DND-41 (cell line): ENCODE data around the gene OPCML.

ENCODE experiments used
- ATAC-seq: fragments of 200-7000 bp; cut with Tn5 transposase; 3 replicates; pipeline ENCODE4 v1.9.1; 2021; ENCODE audit warnings: low read depth; ENCODE audit not compliant: insufficient read depth
- DNase-seq: peaks from one replicate; pipeline ENCODE4 v3.0.0-alpha.2; 2020
- H2AFZ ChIP-seq: 2 replicates; pipeline ENCODE4 v1.6.0; 2012; ENCODE audit warnings: low read depth, low read length
- H3K27ac ChIP-seq: 2 replicates; pipeline ENCODE4 v1.5.1; 2012; ENCODE audit warnings: low read length, inconsistent platforms
- H3K27me3 ChIP-seq: fragments of 200-600 bp; sonication (generic); 2 replicates; pipeline ENCODE4 v1.6.0; 2012; ENCODE audit warnings: low read length, mild to moderate bottlenecking, inconsistent platforms; ENCODE audit not compliant: insufficient read depth, poor library complexity
- H3K36me3 ChIP-seq: 2 replicates; pipeline ENCODE4 v1.5.1; 2012; ENCODE audit warnings: low read length, inconsistent platforms; ENCODE audit not compliant: insufficient read depth
- H3K4me1 ChIP-seq: 2 replicates; pipeline ENCODE4 v1.5.1; 2012; ENCODE audit warnings: mild to moderate bottlenecking, low read length; ENCODE audit not compliant: insufficient read depth
- H3K4me2 ChIP-seq: 2 replicates; pipeline ENCODE4 v1.6.0; 2012; ENCODE audit warnings: mild to moderate bottlenecking, moderate library complexity, low read length, inconsistent platforms; ENCODE audit not compliant: insufficient read depth
- H3K4me3 ChIP-seq, 2 experiments: fragments of 200-600 bp in 1 of 2; shearing (Covaris generic) in 1 of 2; 2 replicates each; pipeline ENCODE4 v1.5.1; 2012 to 2016; ENCODE audit warnings: inconsistent platforms in 2 of 2, low read length in 2 of 2, mild to moderate bottlenecking in 2 of 2, low read depth in 1 of 2, moderate library complexity in 1 of 2
- H3K79me2 ChIP-seq: 2 replicates; pipeline ENCODE4 v1.6.0; 2012; ENCODE audit warnings: low read length, inconsistent platforms; ENCODE audit not compliant: insufficient read depth
- H3K9ac ChIP-seq: 2 replicates; pipeline ENCODE4 v1.6.0; 2012; ENCODE audit warnings: low read depth, mild to moderate bottlenecking, inconsistent platforms, low read length, moderate library complexity
- H3K9me3 ChIP-seq: 2 replicates; pipeline ENCODE4 v1.5.1; 2012; ENCODE audit warnings: low read length, moderate library complexity, mild to moderate bottlenecking, inconsistent platforms; ENCODE audit not compliant: insufficient read depth, severe bottlenecking
- H4K20me1 ChIP-seq: 2 replicates; pipeline ENCODE4 v1.6.0; 2012; ENCODE audit warnings: low read length; ENCODE audit not compliant: insufficient read depth
- CTCF ChIP-seq: IDR thresholded peaks from 2 replicates; pipeline ENCODE4 v1.5.1; 2012; ENCODE audit warnings: borderline replicate concordance, low read length, moderate library complexity, mild to moderate bottlenecking; ENCODE audit not compliant: poor library complexity, severe bottlenecking; ENCODE audit errors: extremely low read depth
- EZH2 ChIP-seq: IDR thresholded peaks from 3 replicates; pipeline ENCODE4 v1.6.1; 2012; ENCODE audit warnings: borderline replicate concordance, low read depth, mild to moderate bottlenecking, moderate library complexity, low read length, inconsistent platforms; ENCODE audit not compliant: severe bottlenecking

OPCML gene

GRCh38 chr11:133531971-133532651 is at the start of gene OPCML:
Gene OPCML, minus strand, starts transcription at chr11:133532501.
- no peak for ATAC-seq
- H3K9ac ChIP-seq: no peak within 1 kb of the TSS
- TF ChIP-seq CTCF: no peak
- TF ChIP-seq EZH2: no peak
- no peak for DNase-seq
- H3K4me2 ChIP-seq: no peak within 1 kb of the TSS
- H3K27ac ChIP-seq: no peak within 1 kb of the TSS
- H3K36me3 ChIP-seq: no peaks in the 10 kb centered on the region
- H3K27me3 ChIP-seq: peaks cover 43% of the 10 kb centered on the region
- no peaks in the 10 kb centered on the region for H3K4me1 ChIP-seq
- no peaks in the 10 kb centered on the region for H3K9me3 ChIP-seq
- H4K20me1 ChIP-seq: no peaks in the 10 kb centered on the region; the same call in 1 of the 2 replicates
- H3K4me3 ChIP-seq: no peak within 1 kb of the TSS
- H2AFZ ChIP-seq: no peak within 1 kb of the TSS
- no peaks in the 10 kb centered on the region for H3K79me2 ChIP-seq

- ATAC-seq: no peak
- no peak overlapping the region for H3K9ac ChIP-seq
- H3K27me3 ChIP-seq: peaks cover 5% of the 10 kb centered on the region
- TF ChIP-seq CTCF (no peak), EZH2 (no peak)
- H3K4me2 ChIP-seq: no peak overlapping the region
- no peak overlapping the region for H3K4me3 ChIP-seq
- no peak overlapping the region for H3K27ac ChIP-seq
- no peaks in the 10 kb centered on the region for H3K9me3 ChIP-seq
- no peaks in the 10 kb centered on the region for H3K4me1 ChIP-seq
- H3K36me3 ChIP-seq: no peaks in the 10 kb centered on the region
- H4K20me1 ChIP-seq: no peaks in the 10 kb centered on the region
- DNase-seq: no peak
- H2AFZ ChIP-seq: no peak overlapping the region
- no peaks in the 10 kb centered on the region for H3K79me2 ChIP-seq
These were observed 48.8 kb upstream of the OPCML start for GRCh38 chr11:133581091-133581490.

- H3K4me2 ChIP-seq: no peak overlapping the region
- TF ChIP-seq EZH2: no peak
- TF ChIP-seq CTCF: no peak
- H3K9ac ChIP-seq: no peak overlapping the region
These were observed 47.1 kb upstream of the OPCML start for GRCh38 chr11:133579165-133580031.

More at GRCh38 chr11:133579165-133580031, 47.1 kb upstream of the OPCML start:
- Histone ChIP-seq H3K36me3 (no peaks in the 10 kb centered on the region), H2AFZ (no peak overlapping the region), H3K27me3 (peaks cover 5% of the 10 kb centered on the region), H3K9me3 (no peaks in the 10 kb centered on the region), H3K79me2 (no peaks in the 10 kb centered on the region), H3K4me3 (no peak overlapping the region), H4K20me1 (no peaks in the 10 kb centered on the region), H3K4me1 (no peaks in the 10 kb centered on the region), H3K27ac (no peak overlapping the region)
- DNase-seq (no peak), ATAC-seq (no peak)
